ENCODE data around the gene UQCC2.

GRCh38 chr6:33746036-33746600 lies 34.6 kb upstream of the UQCC2 start:
- TF ChIP-seq POLR2AphosphoS5 (IDR thresholded peaks at IDR 0.05; ENCODE audit: low read depth, low read length) (no peak), TAF1 (IDR thresholded peaks at IDR 0.05; ENCODE audit: borderline replicate concordance, low read depth, low read length) (no peak)
